GM23248 (cell line): ENCODE data around the gene SLC26A4. TPM values are rescaled to one million over a fixed set of nuclear protein-coding genes. Genes with fewer than 3 reads are reported as not detected.
"Not testable (repeated sequence)": the region's sequence is repeated elsewhere in the genome, so short reads cannot be mapped to it uniquely, and the experiment has no call there.

Experiments
- DNase-seq: peaks from one replicate; pipeline ENCODE4 v3.0.0-alpha.2; 2015
- H2AFZ ChIP-seq: fragments of 200-600 bp; sonication (generic); 2 replicates; pipeline ENCODE4 v1.6.1; 2016; ENCODE audit warnings: antibody characterized with exemption
- H3F3A ChIP-seq: fragments of 200-600 bp; sonication (generic); 2 replicates; pipeline ENCODE4 v1.6.1; 2016; ENCODE audit warnings: mild to moderate bottlenecking, antibody characterized with exemption, mixed run types; ENCODE audit not compliant: insufficient read depth
- H3K27ac ChIP-seq: fragments of 200-600 bp; sonication (generic); 2 replicates; pipeline ENCODE4 v1.5.1; 2016; ENCODE audit warnings: mild to moderate bottlenecking
- H3K27me3 ChIP-seq: fragments of 200-600 bp; sonication (generic); replicated peaks from 2 replicates; pipeline ENCODE4 v1.6.1; 2016; ENCODE audit warnings: mild to moderate bottlenecking; ENCODE audit not compliant: insufficient read depth
- H3K36me3 ChIP-seq: fragments of 200-600 bp; sonication (generic); 2 replicates; pipeline ENCODE4 v1.6.1; 2016; ENCODE audit warnings: low read depth, mild to moderate bottlenecking
- H3K4me1 ChIP-seq: fragments of 200-600 bp; sonication (generic); 2 replicates; pipeline ENCODE4 v1.6.1; 2016; ENCODE audit warnings: mild to moderate bottlenecking; ENCODE audit not compliant: insufficient read depth
- H3K4me2 ChIP-seq: fragments of 200-600 bp; sonication (generic); one replicate; pipeline ENCODE4 v1.6.1; 2016; ENCODE audit warnings: mild to moderate bottlenecking; ENCODE audit not compliant: unreplicated experiment
- H3K4me3 ChIP-seq: fragments of 200-600 bp; sonication (generic); 2 replicates; pipeline ENCODE4 v1.5.1; 2016; ENCODE audit warnings: mild to moderate bottlenecking
- H3K79me2 ChIP-seq: fragments of 200-600 bp; sonication (generic); 2 replicates; pipeline ENCODE4 v1.6.1; 2016; ENCODE audit warnings: mild to moderate bottlenecking; ENCODE audit not compliant: insufficient read depth
- H3K9ac ChIP-seq: fragments of 200-600 bp; sonication (generic); 2 replicates; pipeline ENCODE4 v1.6.1; 2016; ENCODE audit warnings: mild to moderate bottlenecking
- H3K9me2 ChIP-seq: fragments of 200-600 bp; sonication (generic); 2 replicates; pipeline ENCODE4 v1.6.1; 2016; ENCODE audit warnings: mixed run types, mild to moderate bottlenecking, moderate library complexity; ENCODE audit not compliant: insufficient read depth
- H3K9me3 ChIP-seq: fragments of 200-600 bp; sonication (generic); one replicate; pipeline ENCODE4 v1.6.1; 2017; ENCODE audit warnings: low read depth
- H4K20me1 ChIP-seq: fragments of 200-600 bp; sonication (generic); 2 replicates; pipeline ENCODE4 v1.6.0; 2016; ENCODE audit not compliant: insufficient read depth
- EZH2 ChIP-seq: fragments of 200-600 bp; sonication (generic); IDR thresholded peaks from 2 replicates; pipeline ENCODE4 v1.6.1; 2018; ENCODE audit warnings: antibody characterized with exemption, mild to moderate bottlenecking; ENCODE audit not compliant: insufficient read depth, poor library complexity, severe bottlenecking
- EZH2phosphoT487 ChIP-seq: fragments of 200-600 bp; sonication (generic); IDR thresholded peaks from 2 replicates; pipeline ENCODE4 v1.6.1; 2018; ENCODE audit warnings: antibody characterized with exemption, moderate library complexity, mild to moderate bottlenecking, low read depth; ENCODE audit not compliant: insufficient read depth
- WGBS, 2 experiments: methylation state at CpG; one replicate each; pipeline ENCODE4 v1.1.6; 2015 to 2017; ENCODE audit warnings: low lambda C conversion rate in 2 of 2, low coverage in 1 of 2; ENCODE audit errors: missing lambda C conversion rate in 2 of 2; 5-methylcytosine and 5-hydroxymethylcytosine counted together
- in situ Hi-C: fragments of 300-500 bp; cut with MboI; formaldehyde crosslinking; loops from 2 replicates; pipeline ENCODE4 v1.15.0; 2020
- polyA plus RNA-seq: library from polyadenylated mRNA; unstranded; fragments of >200 nt; fragmentation: Nextera tagmentation; extraction: Ambion mirVana; gene quantifications from 2 replicates; pipeline ENCODE4 v1.2.1, GENCODE V29; 2016
- total RNA-seq: library from RNA; depleted of rRNA; stranded (reverse); fragments of >200 nt; shearing (Covaris generic); gene quantifications from 2 replicates; pipeline ENCODE4 v1.2.3, GENCODE V29; 2014

SLC26A4 gene
- total and polyA plus RNA-seq, 2 experiments from 2014 or later, result 0.24 to 0.43 TPM

- H4K20me1 ChIP-seq, result no peaks in the 10 kb centered on the region
- H3K27ac ChIP-seq, result no peak overlapping the region
- H3K79me2 ChIP-seq, result no peaks in the 10 kb centered on the region
- no peak overlapping the region for H3K4me2 ChIP-seq
- no peak overlapping the region for H2AFZ ChIP-seq
- no peaks in the 10 kb centered on the region for H3K9me3 ChIP-seq
- H3K9me2 ChIP-seq, result no peaks in the 10 kb centered on the region
- in situ Hi-C loops, result no loop called here
- TF ChIP-seq EZH2 (no peak), EZH2phosphoT487 (no peak)
- no peak overlapping the region for H3K9ac ChIP-seq
- DNase-seq, result no peak
- H3K36me3 ChIP-seq, result no peaks in the 10 kb centered on the region
- no peak overlapping the region for H3K4me3 ChIP-seq
- H3K27me3 ChIP-seq, result no peaks in the 10 kb centered on the region
- 91 to 100% methylated on average over 1 of the region's 1 CpG for WGBS, 2 experiments
- H3K4me1 ChIP-seq, result peaks cover 10% of the 10 kb centered on the region
- H3F3A ChIP-seq, result peaks cover 1% of the 10 kb centered on the region
These were observed 22.0 kb upstream of the SLC26A4 start for GRCh38 chr7:107638594-107638993.

GRCh38 chr7:107639070-107639469 lies 21.6 kb upstream of the SLC26A4 start:
- peaks cover 15% of the 10 kb centered on the region for H3K4me1 ChIP-seq
- in situ Hi-C loops, H3K9me3 ChIP-seq, H3K27me3 ChIP-seq, H3F3A ChIP-seq, H3K27ac ChIP-seq, DNase-seq, H3K4me3 ChIP-seq, H3K9ac ChIP-seq, H2AFZ ChIP-seq, H3K36me3 ChIP-seq, H3K4me2 ChIP-seq, H3K79me2 ChIP-seq, H4K20me1 ChIP-seq, H3K9me2 ChIP-seq: not testable (repeated sequence)
- WGBS, 2 experiments, result 63 to 98% methylated on average over 2 of the region's 2 CpGs

- TF ChIP-seq EZH2phosphoT487 (no peak), EZH2 (no peak)
- DNase-seq, result no peak
- Histone ChIP-seq H3K4me1 (peaks cover 25% of the 10 kb centered on the region), H3F3A (peaks cover 15% of the 10 kb centered on the region), H3K4me3 (no peak overlapping the region), H2AFZ (no peak overlapping the region), H3K9me3 (no peaks in the 10 kb centered on the region), H4K20me1 (no peaks in the 10 kb centered on the region), H3K4me2 (no peak overlapping the region), H3K27me3 (no peaks in the 10 kb centered on the region), H3K27ac (no peak overlapping the region), H3K9ac (no peak overlapping the region), H3K36me3 (no peaks in the 10 kb centered on the region), H3K79me2 (no peaks in the 10 kb centered on the region), H3K9me2 (no peaks in the 10 kb centered on the region)
- in situ Hi-C loops, result no loop called here
- WGBS, 2 experiments, result 100% methylated on average over 1 of the region's 1 CpG
These were observed 19.0 kb upstream of the SLC26A4 start for GRCh38 chr7:107641676-107642075.

GRCh38 chr7:107642501-107642900 lies 18.1 kb upstream of the SLC26A4 start:
- Histone ChIP-seq H3K4me1 (peaks cover 25% of the 10 kb centered on the region), H3K27me3 (no peaks in the 10 kb centered on the region)
- 99 to 100% methylated on average over 4 of the region's 4 CpGs for WGBS, 2 experiments

GRCh38 chr7:107643407-107643806 lies 17.2 kb upstream of the SLC26A4 start:
- Histone ChIP-seq H3K27me3 (no peaks in the 10 kb centered on the region), H3K9me3 (no peaks in the 10 kb centered on the region), H3F3A (peaks cover 15% of the 10 kb centered on the region), H3K4me2 (peak overlapping the region; percentile 49), H3K27ac (peak overlapping the region; percentile 24; the same call in 1 of the 2 replicates), H3K9me2 (no peaks in the 10 kb centered on the region), H2AFZ (no peak overlapping the region), H3K79me2 (no peaks in the 10 kb centered on the region), H3K4me1 (peaks cover 25% of the 10 kb centered on the region), H4K20me1 (no peaks in the 10 kb centered on the region), H3K36me3 (no peaks in the 10 kb centered on the region), H3K9ac (no peak overlapping the region), H3K4me3 (no peak overlapping the region)
- DNase-seq, result peak; percentile 82
- no peak for TF ChIP-seq EZH2
- WGBS, 2 experiments, result 41 to 43% methylated on average over 1 of the region's 1 CpG
- in situ Hi-C loops, result no loop called here

More at GRCh38 chr7:107642501-107642900, 18.1 kb upstream of the SLC26A4 start:
- no peaks in the 10 kb centered on the region for H3K36me3 ChIP-seq
- no peaks in the 10 kb centered on the region for H4K20me1 ChIP-seq
- in situ Hi-C loops, result no loop called here
- no peaks in the 10 kb centered on the region for H3K79me2 ChIP-seq
- H2AFZ ChIP-seq, result no peak overlapping the region
- no peak overlapping the region for H3K4me3 ChIP-seq
- no peaks in the 10 kb centered on the region for H3K9me2 ChIP-seq
- no peak for DNase-seq
- no peak overlapping the region for H3K9ac ChIP-seq
- no peak overlapping the region for H3K4me2 ChIP-seq
- H3F3A ChIP-seq, result peaks cover 15% of the 10 kb centered on the region
- no peak for TF ChIP-seq EZH2phosphoT487
- no peak overlapping the region for H3K27ac ChIP-seq
- no peaks in the 10 kb centered on the region for H3K9me3 ChIP-seq
